ENCODE data around the gene ULK4.

Gene ULK4

GRCh38 chr3:41701191-41701698, 260.7 kb downstream of the ULK4 start:
- Histone ChIP-seq H3K36me3 (ENCODE audit: control insufficient read depth in 2 of 2, insufficient read depth in 1 of 2, low read length in 2 of 2) (no peaks in the 10 kb centered on the region), H3K4me1 (ENCODE audit: control insufficient read depth, insufficient read depth, low read length) (0 out of 2 replicates have a peak, but pooled peaks cover 5% of the 10 kb centered on the region), H3K9me3 (ENCODE audit: control insufficient read depth, insufficient read depth, low read depth, low read length) (no peaks in the 10 kb centered on the region), H3K4me3 (ENCODE audit: low read depth, low read length) (no peak overlapping the region), H3K27ac (ENCODE audit: extremely low read depth, low read depth, low read length) (no peak overlapping the region)
- POLR2A ChIA-PET, result no interaction called here
- CTCF ChIA-PET, result no interaction called here
- TF ChIP-seq, protein P1, sequence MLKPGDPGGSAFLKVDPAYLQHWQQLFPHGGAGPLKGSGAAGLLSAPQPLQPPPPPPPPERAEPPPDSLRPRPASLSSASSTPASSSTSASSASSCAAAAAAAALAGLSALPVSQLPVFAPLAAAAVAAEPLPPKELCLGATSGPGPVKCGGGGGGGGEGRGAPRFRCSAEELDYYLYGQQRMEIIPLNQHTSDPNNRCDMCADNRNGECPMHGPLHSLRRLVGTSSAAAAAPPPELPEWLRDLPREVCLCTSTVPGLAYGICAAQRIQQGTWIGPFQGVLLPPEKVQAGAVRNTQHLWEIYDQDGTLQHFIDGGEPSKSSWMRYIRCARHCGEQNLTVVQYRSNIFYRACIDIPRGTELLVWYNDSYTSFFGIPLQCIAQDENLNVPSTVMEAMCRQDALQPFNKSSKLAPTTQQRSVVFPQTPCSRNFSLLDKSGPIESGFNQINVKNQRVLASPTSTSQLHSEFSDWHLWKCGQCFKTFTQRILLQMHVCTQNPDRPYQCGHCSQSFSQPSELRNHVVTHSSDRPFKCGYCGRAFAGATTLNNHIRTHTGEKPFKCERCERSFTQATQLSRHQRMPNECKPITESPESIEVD (tag by site-specific recombination; IDR thresholded peaks at IDR 0.05), result peak; percentile 68
- TF ChIP-seq KLF17 (tag by site-specific recombination; IDR thresholded peaks at IDR 0.05), result no peak

DNA sequence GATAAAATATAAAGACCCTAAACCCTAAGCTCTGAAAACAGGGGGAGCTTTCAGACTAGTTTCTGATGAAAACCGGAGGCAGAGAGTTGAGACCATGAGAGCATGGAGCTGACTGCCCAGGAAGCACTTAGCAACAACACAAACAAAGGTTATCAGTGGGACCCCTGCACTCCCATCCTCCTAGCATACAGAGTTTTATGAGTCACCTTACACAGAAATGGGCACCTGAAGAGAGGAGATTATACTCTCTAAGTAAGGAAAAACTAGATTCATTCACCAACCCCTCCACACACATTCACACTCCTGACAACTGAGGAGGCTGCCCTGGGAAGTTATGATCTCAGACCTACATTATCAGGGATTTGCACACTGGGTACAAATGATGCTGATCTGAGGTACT, 261.7 kb downstream of the ULK4 start:
- H3K9me3 ChIP-seq (ENCODE audit: control insufficient read depth, insufficient read depth, low read depth, low read length), result no peaks in the 10 kb centered on the region
- ChIA-PET POLR2A (no interaction called here), CTCF (no interaction called here)
- H3K4me1 ChIP-seq (ENCODE audit: control insufficient read depth, insufficient read depth, low read length), result 0 out of 2 replicates have a peak, but pooled peaks cover 5% of the 10 kb centered on the region
- H3K4me3 ChIP-seq (ENCODE audit: low read depth, low read length), result no peak overlapping the region
- H3K36me3 ChIP-seq (ENCODE audit: control insufficient read depth in 2 of 2, insufficient read depth in 1 of 2, low read length in 2 of 2), result no peaks in the 10 kb centered on the region
- TF ChIP-seq ZNF654 (tag by site-specific recombination; IDR thresholded peaks at IDR 0.05; ENCODE audit: low read depth), result no peak
- TF ChIP-seq ZIC2 (tag by site-specific recombination; IDR thresholded peaks at IDR 0.05), result peak; percentile 45; the same call in 1 of the 2 replicates
- TF ChIP-seq ZNF239 (tag by site-specific recombination; IDR thresholded peaks at IDR 0.05), result no peak
- TF ChIP-seq, protein P2, sequence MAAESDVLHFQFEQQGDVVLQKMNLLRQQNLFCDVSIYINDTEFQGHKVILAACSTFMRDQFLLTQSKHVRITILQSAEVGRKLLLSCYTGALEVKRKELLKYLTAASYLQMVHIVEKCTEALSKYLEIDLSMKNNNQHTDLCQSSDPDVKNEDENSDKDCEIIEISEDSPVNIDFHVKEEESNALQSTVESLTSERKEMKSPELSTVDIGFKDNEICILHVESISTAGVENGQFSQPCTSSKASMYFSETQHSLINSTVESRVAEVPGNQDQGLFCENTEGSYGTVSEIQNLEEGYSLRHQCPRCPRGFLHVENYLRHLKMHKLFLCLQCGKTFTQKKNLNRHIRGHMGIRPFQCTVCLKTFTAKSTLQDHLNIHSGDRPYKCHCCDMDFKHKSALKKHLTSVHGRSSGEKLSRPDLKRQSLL (tag by site-specific recombination; IDR thresholded peaks at IDR 0.05), result no peak
- no peak for TF ChIP-seq ZNF513 (tag by site-specific recombination; IDR thresholded peaks at IDR 0.05)
- no peak for TF ChIP-seq ZNF529 (tag by site-specific recombination; IDR thresholded peaks at IDR 0.05; ENCODE audit: insufficient replicate concordance)
- no peak overlapping the region for H3K27ac ChIP-seq (ENCODE audit: extremely low read depth, low read depth, low read length)

DNA sequence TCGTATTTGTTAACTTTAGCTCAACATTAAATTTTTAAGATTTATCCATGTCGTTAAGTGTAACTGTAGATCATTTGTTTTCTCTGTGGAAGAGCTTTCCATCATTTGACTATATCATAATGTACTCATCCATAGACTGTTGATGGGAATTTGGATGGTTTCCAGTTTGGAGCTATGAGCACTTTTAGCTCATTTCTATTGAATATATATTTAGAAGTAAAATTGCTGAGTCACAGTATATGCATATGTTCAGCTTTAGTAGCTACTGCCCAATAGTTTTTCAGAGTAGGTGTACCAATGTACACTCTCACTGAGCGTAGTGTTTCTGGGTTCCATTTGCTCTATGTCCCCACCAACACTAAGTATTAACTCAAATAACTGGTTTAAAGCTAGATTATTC, 263.0 kb downstream of the ULK4 start:
- CTCF ChIA-PET, result interaction anchor here (1.0 kb wide), 1 partner anchor 17 kb away, joined by 4 read pairs; no protein-coding TSS in a partner anchor
- no peak overlapping the region for H3K27ac ChIP-seq (ENCODE audit: extremely low read depth, low read depth, low read length)
- no peak overlapping the region for H3K4me3 ChIP-seq (ENCODE audit: low read depth, low read length)
- no peaks in the 10 kb centered on the region for H3K36me3 ChIP-seq (ENCODE audit: control insufficient read depth in 2 of 2, insufficient read depth in 1 of 2, low read length in 2 of 2)
- 0 out of 2 replicates have a peak, but pooled peaks cover 5% of the 10 kb centered on the region for H3K4me1 ChIP-seq (ENCODE audit: control insufficient read depth, insufficient read depth, low read length)
- POLR2A ChIA-PET, result no interaction called here
- no peaks in the 10 kb centered on the region for H3K9me3 ChIP-seq (ENCODE audit: control insufficient read depth, insufficient read depth, low read depth, low read length)
- TF ChIP-seq, protein P3, sequence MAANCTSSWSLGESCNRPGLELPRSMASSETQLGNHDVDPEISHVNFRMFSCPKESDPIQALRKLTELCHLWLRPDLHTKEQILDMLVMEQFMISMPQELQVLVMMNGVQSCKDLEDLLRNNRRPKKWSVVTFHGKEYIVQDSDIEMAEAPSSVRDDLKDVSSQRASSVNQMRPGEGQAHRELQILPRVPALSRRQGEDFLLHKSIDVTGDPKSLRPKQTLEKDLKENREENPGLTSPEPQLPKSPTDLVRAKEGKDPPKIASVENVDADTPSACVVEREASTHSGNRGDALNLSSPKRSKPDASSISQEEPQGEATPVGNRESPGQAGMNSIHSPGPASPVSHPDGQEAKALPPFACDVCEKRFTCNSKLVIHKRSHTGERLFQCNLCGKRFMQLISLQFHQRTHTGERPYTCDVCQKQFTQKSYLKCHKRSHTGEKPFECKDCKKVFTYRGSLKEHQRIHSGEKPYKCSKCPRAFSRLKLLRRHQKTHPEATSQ (tag by site-specific recombination; IDR thresholded peaks at IDR 0.05), result no peak
- TF ChIP-seq ZNF48 (tag by site-specific recombination; IDR thresholded peaks at IDR 0.05), result no peak
- no peak for TF ChIP-seq KLF7 (tag by site-specific recombination; IDR thresholded peaks at IDR 0.05; ENCODE audit: borderline replicate concordance)
- TF ChIP-seq ZNF639 (tag by site-specific recombination; IDR thresholded peaks at IDR 0.05), result no peak
- TF ChIP-seq ZBTB8A (tag by site-specific recombination; IDR thresholded peaks at IDR 0.05), result no peak
- no peak for TF ChIP-seq ZNF362 (tag by site-specific recombination; IDR thresholded peaks at IDR 0.05)
- TF ChIP-seq ZBTB20 (tag by site-specific recombination; IDR thresholded peaks at IDR 0.05), result no peak
- TF ChIP-seq ZNF221 (tag by site-specific recombination; IDR thresholded peaks at IDR 0.05; ENCODE audit: borderline replicate concordance), result no peak
- TF ChIP-seq, protein P4, sequence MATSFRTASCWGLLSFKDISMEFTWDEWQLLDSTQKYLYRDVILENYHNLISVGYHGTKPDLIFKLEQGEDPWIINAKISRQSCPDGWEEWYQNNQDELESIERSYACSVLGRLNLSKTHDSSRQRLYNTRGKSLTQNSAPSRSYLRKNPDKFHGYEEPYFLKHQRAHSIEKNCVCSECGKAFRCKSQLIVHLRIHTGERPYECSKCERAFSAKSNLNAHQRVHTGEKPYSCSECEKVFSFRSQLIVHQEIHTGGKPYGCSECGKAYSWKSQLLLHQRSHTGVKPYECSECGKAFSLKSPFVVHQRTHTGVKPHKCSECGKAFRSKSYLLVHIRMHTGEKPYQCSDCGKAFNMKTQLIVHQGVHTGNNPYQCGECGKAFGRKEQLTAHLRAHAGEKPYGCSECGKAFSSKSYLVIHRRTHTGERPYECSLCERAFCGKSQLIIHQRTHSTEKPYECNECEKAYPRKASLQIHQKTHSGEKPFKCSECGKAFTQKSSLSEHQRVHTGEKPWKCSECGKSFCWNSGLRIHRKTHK (tag by site-specific recombination; IDR thresholded peaks at IDR 0.05), result no peak
- no peak for TF ChIP-seq ZNF449 (tag by site-specific recombination; IDR thresholded peaks at IDR 0.05)
